Spinal cord (tissue), 10 donors: ENCODE results near the gene DOCK8. TPM values are rescaled to one million over a fixed set of nuclear protein-coding genes. Genes with fewer than 3 reads are reported as not detected.
A peak's percentile ranks its signal among the peaks of the same experiment; 100 is the strongest.

Experiments
- DNase-seq, 6 donors: peaks; one replicate each; pipeline versions ENCODE4 v3.0.0 to v3.0.0-alpha.2; 2013 to 2015; ENCODE audit warnings: low spot score in 6 of 6, low read depth in 4 of 6
- H3K27ac ChIP-seq: one replicate; pipeline ENCODE4 v1.5.1; 2013; ENCODE audit warnings: low read depth, low read length, control low read depth
- H3K27me3 ChIP-seq: one replicate; pipeline ENCODE4 v1.6.1; 2013; ENCODE audit warnings: low read length; ENCODE audit not compliant: control insufficient read depth, insufficient read depth
- H3K36me3 ChIP-seq: one replicate; pipeline ENCODE4 v1.6.1; 2013; ENCODE audit warnings: low read length; ENCODE audit not compliant: control insufficient read depth, insufficient read depth
- H3K4me1 ChIP-seq: one replicate; pipeline ENCODE4 v1.6.1; 2013; ENCODE audit warnings: low read length; ENCODE audit not compliant: control insufficient read depth, insufficient read depth
- H3K4me3 ChIP-seq: one replicate; pipeline ENCODE4 v1.5.1; 2013; ENCODE audit warnings: low read depth, low read length, control low read depth
- H3K9me3 ChIP-seq: one replicate; pipeline ENCODE4 v1.6.1; 2013; ENCODE audit warnings: low read length; ENCODE audit not compliant: control insufficient read depth, insufficient read depth
- WGBS: methylation state at CpG from one replicate; pipeline ENCODE4 v1.1.5; 2013; ENCODE audit warnings: missing lambda C conversion rate; ENCODE audit not compliant: insufficient coverage; 5-methylcytosine and 5-hydroxymethylcytosine counted together
- polyA plus RNA-seq, 2 donors: library from polyadenylated mRNA; unstranded; fragments of 120-200 nt; gene quantifications; one replicate each; pipeline ENCODE4 v1.2.1, GENCODE V29; 2013; ENCODE audit not compliant: insufficient read length in 2 of 2
- total RNA-seq, 2 donors: library from RNA; depleted of rRNA in 1 of 2; stranded (reverse); fragments of 120-200 nt in 1 of 2; fragments of >200 nt in 1 of 2; gene quantifications; one replicate each; pipeline versions ENCODE4 v1.2.3 to v1.2.4, GENCODE V29; 2013 to 2014
- donor health status: healthy.

Gene DOCK8
- total and polyA plus RNA-seq, 4 donors: 7.2 to 14.2 (median 11.4) TPM

- H3K4me3 ChIP-seq: no peak overlapping the region
- no peaks in the 10 kb centered on the region for H3K9me3 ChIP-seq
- WGBS: 93% methylated on average over 7 of the region's 7 CpGs
- no peaks in the 10 kb centered on the region for H3K4me1 ChIP-seq
- H3K27me3 ChIP-seq: peaks cover 2% of the 10 kb centered on the region
- peaks cover 3% of the 10 kb centered on the region for H3K36me3 ChIP-seq
- no peak overlapping the region for H3K27ac ChIP-seq
- no peak for DNase-seq
Observed at GRCh38 chr9:441126-441525, 226.5 kb downstream of the DOCK8 start.

- H3K27me3 ChIP-seq: peaks cover under 1% of the 10 kb centered on the region
- H3K4me1 ChIP-seq: no peaks in the 10 kb centered on the region
- H3K36me3 ChIP-seq: peaks cover 3% of the 10 kb centered on the region
- H3K9me3 ChIP-seq: no peaks in the 10 kb centered on the region
- peak in 1 of 6 donors; percentile 31 for DNase-seq
- no peak overlapping the region for H3K4me3 ChIP-seq
- WGBS: no CpG with 5 or more reads among the region's 1 CpG
- no peak overlapping the region for H3K27ac ChIP-seq
Observed at GRCh38 chr9:444528-444927, 229.9 kb downstream of the DOCK8 start.

DNA sequence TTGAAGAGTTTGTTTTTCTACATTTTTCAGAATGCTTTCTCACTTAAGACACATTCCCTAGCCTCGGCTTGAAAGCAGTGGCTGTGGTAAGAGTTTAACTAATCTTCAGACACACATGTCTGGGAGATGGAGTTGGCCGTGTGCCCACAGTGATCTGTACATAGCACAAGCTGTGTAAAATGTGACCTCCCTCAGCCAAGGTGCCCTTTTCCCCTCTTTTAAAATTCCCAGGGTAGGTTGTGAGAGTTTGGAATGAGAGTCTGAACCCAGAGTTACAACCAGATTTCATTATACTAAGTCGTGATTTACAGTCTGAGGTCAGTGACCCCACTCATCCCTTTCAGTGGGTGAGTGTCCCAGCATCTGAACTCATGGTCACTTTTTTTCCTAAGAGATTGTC is 230.4 kb downstream of the DOCK8 start:
- Histone ChIP-seq H3K36me3 (peaks cover 3% of the 10 kb centered on the region), H3K27me3 (no peaks in the 10 kb centered on the region), H3K4me3 (no peak overlapping the region), H3K4me1 (no peaks in the 10 kb centered on the region), H3K27ac (no peak overlapping the region), H3K9me3 (no peaks in the 10 kb centered on the region)
- DNase-seq: peak in 2 of 6 donors; percentile 17 to 37
- WGBS: no CpG with 5 or more reads among the region's 3 CpGs

- peaks cover 3% of the 10 kb centered on the region for H3K36me3 ChIP-seq
- no peak overlapping the region for H3K27ac ChIP-seq
- H3K27me3 ChIP-seq: no peaks in the 10 kb centered on the region
- H3K9me3 ChIP-seq: no peaks in the 10 kb centered on the region
- no peak overlapping the region for H3K4me3 ChIP-seq
- no peaks in the 10 kb centered on the region for H3K4me1 ChIP-seq
- 98% methylated on average over 7 of the region's 15 CpGs for WGBS
- DNase-seq: no peak
Observed at GRCh38 chr9:446074-446699, 231.5 kb downstream of the DOCK8 start.

DNA sequence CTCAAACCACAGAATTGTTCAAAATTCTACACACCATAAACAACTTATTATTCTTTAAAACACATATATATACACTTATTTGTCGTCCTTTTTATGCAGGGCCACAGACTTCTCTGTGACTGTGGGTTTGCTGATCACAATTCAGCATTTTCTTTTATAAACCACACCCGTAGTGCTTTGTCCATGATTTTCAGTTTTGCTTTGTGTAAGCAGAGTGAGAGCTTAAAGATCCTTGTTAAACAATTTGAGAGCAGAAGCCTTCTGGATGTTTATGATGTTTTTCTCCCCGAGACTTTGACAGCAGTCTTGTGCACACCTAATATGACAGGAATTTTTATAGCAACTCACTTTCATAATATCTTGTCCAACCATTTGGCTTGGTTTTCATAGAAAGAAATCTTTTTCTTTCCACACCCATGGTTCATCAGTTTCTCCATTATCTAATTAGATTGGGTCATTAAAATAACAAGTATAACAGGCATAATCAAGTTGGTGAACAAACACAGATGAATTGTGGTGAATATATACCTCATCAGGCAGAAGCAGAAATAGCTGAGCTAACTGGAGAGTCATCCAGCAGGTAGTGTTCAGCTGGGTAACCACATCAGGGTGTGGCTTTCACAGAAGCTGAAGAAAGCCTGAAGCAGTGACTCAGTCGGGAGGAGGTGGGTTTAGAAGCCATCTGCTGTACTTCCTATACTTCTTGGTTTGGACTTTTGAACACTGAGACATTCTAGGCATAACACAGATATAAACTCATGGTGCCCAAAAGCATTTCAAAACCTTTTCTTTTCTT is 232.8 kb downstream of the DOCK8 start:
- Histone ChIP-seq H3K36me3 (peaks cover 3% of the 10 kb centered on the region), H3K4me1 (no peaks in the 10 kb centered on the region), H3K27me3 (no peaks in the 10 kb centered on the region), H3K27ac (no peak overlapping the region), H3K9me3 (no peaks in the 10 kb centered on the region), H3K4me3 (no peak overlapping the region)
- DNase-seq: no peak
- 0% methylated on average over 1 of the region's 4 CpGs for WGBS

- WGBS: no CpG with 5 or more reads among the region's 2 CpGs
- DNase-seq: no peak
- Histone ChIP-seq H3K4me3 (no peak overlapping the region), H3K27me3 (no peaks in the 10 kb centered on the region), H3K4me1 (no peaks in the 10 kb centered on the region), H3K27ac (no peak overlapping the region), H3K36me3 (peaks cover 3% of the 10 kb centered on the region), H3K9me3 (no peaks in the 10 kb centered on the region)
Observed at GRCh38 chr9:450057-450456, 235.4 kb downstream of the DOCK8 start.

GRCh38 chr9:450561-450960 is 235.9 kb downstream of the DOCK8 start:
- Histone ChIP-seq H3K27me3 (no peaks in the 10 kb centered on the region), H3K27ac (no peak overlapping the region), H3K9me3 (no peaks in the 10 kb centered on the region), H3K4me3 (no peak overlapping the region), H3K36me3 (peaks cover 3% of the 10 kb centered on the region), H3K4me1 (no peaks in the 10 kb centered on the region)
- 89% methylated on average over 3 of the region's 4 CpGs for WGBS
- DNase-seq: no peak

- no peaks in the 10 kb centered on the region for H3K27me3 ChIP-seq
- H3K4me3 ChIP-seq: no peak overlapping the region
- WGBS: no CpG with 5 or more reads among the region's 3 CpGs
- DNase-seq: no peak
- H3K4me1 ChIP-seq: no peaks in the 10 kb centered on the region
- H3K9me3 ChIP-seq: no peaks in the 10 kb centered on the region
- H3K27ac ChIP-seq: no peak overlapping the region
- H3K36me3 ChIP-seq: no peaks in the 10 kb centered on the region
Observed at GRCh38 chr9:453832-454231, 239.2 kb downstream of the DOCK8 start.

GRCh38 chr9:456365-456764 is 241.7 kb downstream of the DOCK8 start:
- 73% methylated on average over 4 of the region's 6 CpGs for WGBS
- H3K27me3 ChIP-seq: no peaks in the 10 kb centered on the region
- H3K4me3 ChIP-seq: no peak overlapping the region
- H3K36me3 ChIP-seq: no peaks in the 10 kb centered on the region
- no peak overlapping the region for H3K27ac ChIP-seq
- no peaks in the 10 kb centered on the region for H3K4me1 ChIP-seq
- no peak for DNase-seq
- no peaks in the 10 kb centered on the region for H3K9me3 ChIP-seq

DNA sequence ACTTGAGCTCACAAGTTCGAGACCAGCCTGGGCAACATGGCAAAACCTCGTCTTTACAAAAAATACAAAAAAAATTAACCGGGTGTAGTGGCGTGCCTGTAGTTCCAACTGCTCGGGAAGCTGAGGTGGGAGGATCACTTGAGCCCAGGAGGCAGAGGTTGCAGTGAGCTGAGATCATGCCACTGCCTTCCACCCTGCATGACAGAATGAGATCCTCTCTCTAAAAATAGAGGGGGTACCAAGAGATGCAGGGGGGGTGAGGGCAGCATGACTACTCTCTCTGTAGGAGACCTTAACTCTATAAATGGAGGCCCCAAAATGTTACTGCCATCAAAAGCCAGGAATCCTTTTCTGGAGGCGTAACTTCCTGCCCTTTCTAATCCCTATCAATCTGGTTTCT is 243.9 kb downstream of the DOCK8 start:
- Histone ChIP-seq H3K4me3 (no peak overlapping the region), H3K4me1 (no peaks in the 10 kb centered on the region), H3K27ac (no peak overlapping the region), H3K9me3 (no peaks in the 10 kb centered on the region), H3K27me3 (no peaks in the 10 kb centered on the region), H3K36me3 (no peaks in the 10 kb centered on the region)
- WGBS: no CpG with 5 or more reads among the region's 6 CpGs
- DNase-seq: no peak
